DOHH2 (cell line): ENCODE measurements around the gene FAM20A.

Experiments used
- CTCF ChIP-seq: fragments of 200-600 bp; sonication (generic); IDR thresholded peaks from one replicate; pipeline ENCODE4 v1.5.1; 2014; ENCODE audit warnings: antibody characterized with exemption, mild to moderate bottlenecking, low read depth, low read length; ENCODE audit not compliant: poor library complexity, severe bottlenecking
- EZH2phosphoT487 ChIP-seq: fragments of 200-600 bp; sonication (generic); IDR thresholded peaks from 2 replicates; pipeline ENCODE4 v1.6.1; 2017; ENCODE audit warnings: borderline replicate concordance, mild to moderate bottlenecking, antibody characterized with exemption, low read length, moderate library complexity, mixed read lengths

DNA sequence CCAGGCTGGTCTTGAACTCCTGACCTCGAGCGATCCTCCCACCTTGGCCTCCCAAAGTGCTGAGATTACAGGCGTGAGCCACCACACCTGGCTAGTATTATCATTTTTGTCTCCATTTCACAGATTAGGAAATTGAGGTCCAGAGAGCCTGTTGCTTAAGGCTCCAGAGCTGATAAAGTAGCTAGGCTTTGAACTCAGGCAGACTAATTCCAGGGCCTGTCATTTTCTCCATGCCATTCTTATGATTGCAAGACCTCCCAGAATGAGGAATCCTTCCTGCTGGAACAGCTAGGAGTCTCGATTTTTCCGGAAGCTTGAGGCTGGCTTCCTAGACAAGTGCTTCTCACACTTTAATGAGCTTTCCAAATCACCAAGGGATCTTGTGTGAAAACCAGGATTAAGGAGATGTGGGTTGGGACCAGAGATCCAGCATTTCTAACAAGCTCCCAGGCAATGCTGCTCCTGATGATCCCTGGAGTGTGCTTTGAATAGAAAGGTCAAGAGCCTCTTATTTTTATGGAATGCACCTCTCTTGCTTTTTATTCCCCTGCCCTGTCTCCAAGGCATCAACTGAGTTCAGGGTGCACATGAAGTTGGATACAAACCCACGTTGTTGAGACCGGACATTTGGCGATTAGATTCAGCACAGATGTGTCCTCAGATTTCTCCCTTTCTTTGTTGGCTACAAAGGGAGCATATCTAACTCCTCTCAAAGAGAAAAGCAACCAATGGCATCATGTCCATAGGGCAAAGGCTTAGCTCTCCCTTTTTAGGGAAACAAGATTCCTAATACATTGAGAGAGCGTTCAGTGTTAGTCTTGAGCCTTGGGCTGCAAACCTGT is 40.3 kb upstream of the FAM20A start:
- TF ChIP-seq CTCF (no peak), EZH2phosphoT487 (no peak)
